ENCODE data around the gene SYNJ1.

The SYNJ1 gene

DNA sequence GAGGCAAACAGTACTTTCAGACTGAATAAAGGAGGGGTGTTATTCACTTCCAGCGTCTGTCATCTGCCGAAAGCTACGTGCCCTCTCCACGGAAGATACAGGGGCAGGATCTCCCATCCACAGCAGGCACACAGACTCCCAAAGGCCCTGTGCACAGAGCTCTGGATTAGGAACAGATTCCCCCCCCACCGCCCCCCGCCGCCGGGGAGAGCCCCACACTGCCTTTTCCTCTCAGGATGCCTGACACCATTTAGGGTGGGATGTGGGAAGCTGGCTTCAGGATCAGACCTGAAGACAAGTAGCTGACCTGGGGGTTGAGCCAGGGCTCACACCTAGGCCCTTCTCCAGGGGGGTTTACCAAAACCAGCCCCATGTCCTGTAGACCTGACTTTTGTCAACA, 134.1 kb downstream of the SYNJ1 start:
- DNase-seq (ENCODE audit: low read depth, low spot score), result no peak
- no peak overlapping the region for H3K4me3 ChIP-seq (ENCODE audit: low read length)

DNA sequence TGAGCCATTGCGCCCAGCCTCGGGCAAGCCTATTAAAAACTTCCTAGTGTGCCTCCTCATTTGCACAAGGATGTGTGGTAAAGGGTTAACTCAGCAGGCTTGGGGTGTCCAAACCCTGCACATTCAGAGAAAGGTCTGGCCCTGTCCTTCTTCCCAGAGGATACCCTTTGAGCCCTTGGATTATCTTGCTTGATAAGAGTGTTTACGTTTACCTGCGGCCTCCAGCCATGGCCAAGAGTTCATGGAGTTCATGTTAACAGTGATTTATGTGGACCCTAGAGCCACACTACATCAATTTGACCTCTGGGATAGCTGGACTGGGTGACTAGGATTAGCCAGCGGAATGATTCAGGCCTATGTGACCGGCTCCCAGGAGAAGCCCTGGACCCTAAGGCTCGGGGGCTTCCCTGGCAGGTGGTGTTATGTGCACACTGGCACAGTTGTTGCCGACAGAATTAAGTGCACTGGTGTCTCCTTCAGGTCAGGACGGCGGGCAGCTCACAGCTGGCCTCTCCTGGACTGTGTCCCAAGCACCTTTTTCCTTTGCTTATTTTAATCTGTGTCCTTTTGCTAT, 134.8 kb downstream of the SYNJ1 start:
- H3K4me3 ChIP-seq (ENCODE audit: low read length), result no peak overlapping the region
- DNase-seq (ENCODE audit: low read depth, low spot score), result no peak

DNA sequence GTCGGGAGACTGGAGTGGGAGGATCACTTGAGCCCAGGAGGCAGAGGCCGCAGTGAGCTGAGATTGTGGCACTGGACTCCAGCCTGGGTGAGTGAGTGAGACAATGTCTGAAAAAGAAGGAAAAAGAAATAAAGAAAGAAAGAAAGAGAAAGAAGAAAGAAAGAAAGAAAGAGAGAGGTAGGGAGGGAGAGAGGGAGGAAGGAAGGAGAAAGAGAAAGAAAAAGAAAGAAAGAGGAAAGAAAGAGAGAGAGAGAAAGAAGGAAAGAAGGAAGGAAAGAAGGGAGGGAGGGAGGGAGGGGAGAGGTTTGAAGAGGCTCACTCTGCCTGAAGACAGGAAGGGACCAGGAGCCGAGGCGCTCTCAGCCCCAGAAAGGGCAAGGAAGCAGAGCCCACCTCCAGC, 137.7 kb downstream of the SYNJ1 start:
- no peak overlapping the region for H3K4me3 ChIP-seq (ENCODE audit: low read length)
- no peak for DNase-seq (ENCODE audit: low read depth, low spot score)

DNA sequence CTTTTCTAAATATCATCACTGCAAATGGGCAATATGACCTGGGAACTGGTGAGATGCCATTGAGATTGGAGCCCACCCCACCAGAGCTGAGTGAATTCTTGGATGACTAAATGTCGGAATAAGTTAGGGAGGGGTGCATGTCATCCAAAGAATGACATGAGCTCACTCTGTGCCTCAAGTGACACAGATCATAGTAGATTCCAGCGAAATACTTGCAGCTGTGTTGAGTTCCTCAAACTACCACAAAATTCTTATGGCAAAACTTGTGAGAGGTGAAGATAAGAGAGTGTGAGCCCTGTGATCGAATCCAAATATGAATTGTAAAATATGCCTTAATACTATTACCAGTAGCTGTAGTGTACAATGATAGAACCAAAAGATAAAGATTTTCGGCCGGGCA, 140.2 kb downstream of the SYNJ1 start:
- no peak overlapping the region for H3K4me3 ChIP-seq (ENCODE audit: low read length)
- DNase-seq (ENCODE audit: low read depth, low spot score), result no peak

DNA sequence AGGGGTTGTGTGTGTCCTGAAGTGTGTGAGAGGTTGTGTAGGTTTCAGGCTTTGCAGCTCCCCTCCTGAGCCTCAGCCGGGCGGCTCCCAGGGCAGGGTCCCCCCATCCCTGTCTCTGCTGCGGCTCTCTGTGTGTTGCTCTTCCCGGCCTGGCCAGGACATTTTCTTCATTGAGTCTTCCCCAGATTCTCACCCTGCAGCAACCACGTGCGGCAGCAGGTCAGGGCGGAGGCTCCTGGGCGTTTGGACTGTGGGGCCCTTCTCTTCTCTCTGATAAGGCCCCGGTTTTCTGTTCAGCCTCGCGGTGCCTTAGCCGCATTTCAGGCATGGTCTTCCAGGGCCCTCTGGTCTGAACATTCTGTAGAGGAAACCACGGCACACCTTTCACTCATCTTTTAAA, 140.7 kb downstream of the SYNJ1 start:
- no peak overlapping the region for H3K4me3 ChIP-seq (ENCODE audit: low read length)
- no peak for DNase-seq (ENCODE audit: low read depth, low spot score)

DNA sequence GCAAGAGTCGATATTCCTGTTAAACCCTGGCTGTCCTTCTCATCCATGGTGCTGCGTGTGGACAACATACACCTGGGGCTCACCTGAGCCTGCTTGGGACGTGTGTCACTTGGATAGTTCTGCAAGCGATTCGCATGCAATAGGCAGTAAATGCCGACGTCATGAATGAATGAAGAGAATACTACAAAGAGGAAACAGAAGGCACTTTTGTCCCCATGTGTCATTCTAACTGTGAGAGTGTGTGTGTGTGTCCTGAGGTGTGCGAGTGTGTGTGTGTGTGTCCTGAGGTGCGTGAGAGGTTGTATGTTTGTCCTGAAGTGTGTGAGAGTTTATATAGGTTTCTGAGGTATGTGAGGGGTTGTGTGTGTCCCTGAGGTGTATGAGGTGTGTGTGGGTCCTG, 141.8 kb downstream of the SYNJ1 start:
- no peak overlapping the region for H3K4me3 ChIP-seq (ENCODE audit: low read length)
- no peak for DNase-seq (ENCODE audit: low read depth, low spot score)

DNA sequence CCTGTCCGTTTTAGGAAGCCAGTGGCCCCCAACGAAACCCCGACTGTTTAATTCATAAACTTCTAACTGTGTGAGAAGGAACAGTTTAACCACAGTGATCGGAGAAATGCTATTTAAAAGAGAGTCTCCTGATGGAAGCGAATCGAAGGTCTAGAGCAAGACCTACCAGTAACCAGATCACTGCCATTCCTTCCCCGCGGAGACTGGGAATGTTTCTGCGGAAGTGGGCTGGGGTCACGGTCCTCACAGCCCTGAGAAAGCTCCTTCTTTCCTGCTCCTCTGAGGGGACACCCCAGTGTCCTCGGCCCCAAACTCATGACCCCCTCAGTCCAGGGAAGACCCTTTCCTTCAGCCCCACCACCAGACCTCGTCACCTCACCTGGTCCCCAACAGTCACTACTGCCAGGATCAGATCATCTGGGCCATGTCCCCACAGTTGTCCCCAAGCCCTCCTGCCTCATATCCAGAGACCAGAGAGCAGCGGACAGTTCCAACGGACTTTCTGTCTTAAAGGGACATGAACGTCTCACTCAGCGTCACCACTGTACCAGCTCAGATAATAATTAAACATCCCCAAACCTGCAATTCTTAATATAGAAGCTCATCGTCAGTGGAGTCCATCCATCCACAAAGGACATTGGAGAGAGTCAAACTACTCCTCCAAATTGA, 142.6 kb downstream of the SYNJ1 start, which contains the start of gene TCP10L:
TCP10L (minus strand) TSS at position 482 of the 669 bp plus-strand sequence. CDS start 1,219 bp downstream, outside the sequence.
- H3K4me3 ChIP-seq (ENCODE audit: low read length), result no peak within 1 kb of the TSS
- no peak for DNase-seq (ENCODE audit: low read depth, low spot score)

DNA sequence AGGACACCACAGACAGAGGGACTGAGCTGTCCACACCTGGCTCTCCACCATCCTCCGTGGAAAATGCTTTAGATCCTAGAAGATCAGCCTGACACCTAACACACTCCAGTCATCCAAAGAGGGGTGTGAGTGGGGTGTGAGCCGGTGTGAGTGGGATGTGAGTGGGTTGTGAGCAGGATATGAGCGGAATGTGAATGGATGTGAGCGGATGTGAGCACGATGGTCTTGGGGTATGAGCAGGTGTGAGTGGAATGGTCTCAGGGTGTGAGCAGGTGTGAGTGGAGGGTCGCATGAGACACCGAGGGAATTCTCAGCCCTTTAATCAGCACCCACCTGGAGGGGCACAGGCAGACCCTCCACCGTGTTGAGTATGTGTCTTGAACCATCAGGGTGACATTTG, 143.3 kb downstream of the SYNJ1 start:
- no peak for DNase-seq (ENCODE audit: low read depth, low spot score)
- no peak overlapping the region for H3K4me3 ChIP-seq (ENCODE audit: low read length)

DNA sequence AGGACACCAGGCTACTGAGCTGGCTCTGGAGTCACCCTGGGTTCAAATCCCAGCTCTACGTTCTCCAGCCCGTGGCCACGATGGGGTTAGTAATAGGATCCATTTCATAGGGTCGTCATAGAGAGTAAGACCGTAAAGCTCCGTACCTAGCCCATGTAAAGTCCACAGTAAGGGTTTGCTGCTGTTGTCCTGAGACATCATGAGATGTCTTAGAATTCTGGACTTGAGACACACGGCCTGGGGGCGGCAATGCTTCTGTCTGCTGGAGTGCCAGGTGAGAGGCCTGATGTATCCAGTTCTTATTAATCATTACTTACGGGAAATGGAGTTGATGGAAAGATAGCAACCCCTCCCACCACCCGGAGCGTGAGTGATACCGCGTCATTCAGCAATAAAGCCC, 146.1 kb downstream of the SYNJ1 start:
- DNase-seq (ENCODE audit: low read depth, low spot score), result no peak
- no peak overlapping the region for H3K4me3 ChIP-seq (ENCODE audit: low read length)

DNA sequence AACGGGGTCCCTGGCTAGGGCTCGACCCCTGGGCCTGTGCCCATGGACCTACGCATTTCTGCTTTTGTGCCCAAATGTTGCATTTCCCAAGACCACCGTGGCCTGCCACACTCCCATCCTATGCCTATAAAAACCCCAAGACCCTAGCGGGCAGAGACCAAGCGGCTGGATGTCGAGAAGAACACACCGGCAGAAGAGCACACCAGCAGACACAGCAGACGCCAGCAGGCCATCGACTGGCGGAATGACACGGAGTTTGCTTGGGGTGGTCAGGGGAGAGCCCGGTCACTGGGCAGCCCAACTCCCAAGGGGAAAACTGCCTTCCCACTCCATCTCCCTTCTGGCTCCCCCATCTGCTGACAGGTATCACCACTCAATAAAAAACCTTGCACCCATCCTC, 146.9 kb downstream of the SYNJ1 start:
- DNase-seq (ENCODE audit: low read depth, low spot score), result no peak
- H3K4me3 ChIP-seq (ENCODE audit: low read length), result no peak overlapping the region

Data from Jurkat, Clone E6-1 (cell line).